22Rv1 (cell line): ENCODE measurements around the gene MEGF10.
"Not testable (repeated sequence)": the region's sequence is repeated elsewhere in the genome, so short reads cannot be mapped to it uniquely, and the experiment has no call there.

ENCODE experiments used
- H3K27ac ChIP-seq: fragments of 450-650 bp; 2 replicates; pipeline ENCODE4 v1.5.1; 2017
- ZFX ChIP-seq: fragments of 450-650 bp; IDR thresholded peaks from 2 replicates; pipeline ENCODE4 v1.6.1; 2017; ENCODE audit warnings: antibody characterized with exemption, borderline replicate concordance
- TF ChIP-seq, protein P1 (sequence below): fragments of 450-650 bp; IDR thresholded peaks from 2 replicates; pipeline ENCODE4 v1.5.1; 2017; ENCODE audit warnings: mild to moderate bottlenecking

Gene MEGF10

DNA sequence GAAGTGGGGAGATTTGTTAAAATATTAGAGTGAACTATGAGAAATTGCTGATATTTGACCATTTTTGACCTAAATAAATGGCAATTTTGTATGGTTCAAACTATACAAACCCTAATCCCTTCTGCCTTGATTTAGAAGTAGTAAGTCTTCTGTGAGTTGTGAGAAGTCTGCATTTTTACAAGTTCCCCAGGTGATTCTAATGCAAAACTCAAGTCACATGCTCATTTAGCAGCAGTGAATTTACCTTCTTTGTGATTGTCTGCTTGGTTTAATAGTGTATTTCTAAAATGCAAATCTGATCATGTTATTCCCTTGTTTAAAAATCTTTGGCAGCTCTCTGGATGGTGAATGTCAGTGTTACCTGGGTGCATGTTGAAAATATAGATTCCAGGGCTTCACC, 2.8 kb downstream of the MEGF10 start:
- TF ChIP-seq, protein P1, sequence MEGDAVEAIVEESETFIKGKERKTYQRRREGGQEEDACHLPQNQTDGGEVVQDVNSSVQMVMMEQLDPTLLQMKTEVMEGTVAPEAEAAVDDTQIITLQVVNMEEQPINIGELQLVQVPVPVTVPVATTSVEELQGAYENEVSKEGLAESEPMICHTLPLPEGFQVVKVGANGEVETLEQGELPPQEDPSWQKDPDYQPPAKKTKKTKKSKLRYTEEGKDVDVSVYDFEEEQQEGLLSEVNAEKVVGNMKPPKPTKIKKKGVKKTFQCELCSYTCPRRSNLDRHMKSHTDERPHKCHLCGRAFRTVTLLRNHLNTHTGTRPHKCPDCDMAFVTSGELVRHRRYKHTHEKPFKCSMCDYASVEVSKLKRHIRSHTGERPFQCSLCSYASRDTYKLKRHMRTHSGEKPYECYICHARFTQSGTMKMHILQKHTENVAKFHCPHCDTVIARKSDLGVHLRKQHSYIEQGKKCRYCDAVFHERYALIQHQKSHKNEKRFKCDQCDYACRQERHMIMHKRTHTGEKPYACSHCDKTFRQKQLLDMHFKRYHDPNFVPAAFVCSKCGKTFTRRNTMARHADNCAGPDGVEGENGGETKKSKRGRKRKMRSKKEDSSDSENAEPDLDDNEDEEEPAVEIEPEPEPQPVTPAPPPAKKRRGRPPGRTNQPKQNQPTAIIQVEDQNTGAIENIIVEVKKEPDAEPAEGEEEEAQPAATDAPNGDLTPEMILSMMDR = no peak
- no peak overlapping the region for H3K27ac ChIP-seq

DNA sequence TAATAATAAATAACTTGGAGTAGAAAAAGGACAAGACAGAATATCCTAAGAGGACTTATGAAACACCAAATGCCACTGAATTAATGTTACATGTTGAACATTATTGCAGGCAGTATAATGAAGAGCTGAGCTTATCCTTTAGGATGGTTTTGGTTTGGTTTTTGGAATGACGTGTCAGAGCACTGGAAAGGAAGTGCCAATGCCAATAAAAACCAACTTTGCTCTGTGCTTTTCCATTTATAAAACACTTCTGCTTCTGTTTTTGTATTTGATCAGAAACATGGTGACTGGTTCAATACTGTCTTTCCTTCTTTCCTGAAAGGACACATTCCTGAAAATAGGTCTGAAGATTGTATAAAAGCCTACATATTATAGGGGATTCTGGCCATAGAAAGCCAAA, 4.2 kb downstream of the MEGF10 start:
- TF ChIP-seq, protein P1 = no peak
- no peak for TF ChIP-seq ZFX
- no peak overlapping the region for H3K27ac ChIP-seq

DNA sequence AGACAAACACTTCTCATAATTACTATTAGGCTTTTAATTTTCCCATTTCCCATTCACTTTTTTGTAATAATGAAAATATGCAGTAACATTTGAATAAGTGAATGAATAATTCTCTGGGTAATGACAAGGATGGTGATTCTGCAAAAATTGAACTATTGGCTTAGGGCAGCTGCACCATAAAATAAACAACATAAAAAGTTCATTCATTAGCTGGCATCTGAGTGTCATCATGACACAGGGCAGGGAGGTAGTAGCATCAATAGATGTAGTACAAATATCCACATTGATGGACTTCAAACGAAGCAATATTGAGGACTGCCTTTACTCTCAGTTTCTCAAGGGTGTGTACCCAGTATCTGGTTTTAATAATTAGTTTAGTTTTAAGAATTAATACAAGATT, 4.9 kb downstream of the MEGF10 start:
- TF ChIP-seq, protein P1 = no peak
- no peak for TF ChIP-seq ZFX

DNA sequence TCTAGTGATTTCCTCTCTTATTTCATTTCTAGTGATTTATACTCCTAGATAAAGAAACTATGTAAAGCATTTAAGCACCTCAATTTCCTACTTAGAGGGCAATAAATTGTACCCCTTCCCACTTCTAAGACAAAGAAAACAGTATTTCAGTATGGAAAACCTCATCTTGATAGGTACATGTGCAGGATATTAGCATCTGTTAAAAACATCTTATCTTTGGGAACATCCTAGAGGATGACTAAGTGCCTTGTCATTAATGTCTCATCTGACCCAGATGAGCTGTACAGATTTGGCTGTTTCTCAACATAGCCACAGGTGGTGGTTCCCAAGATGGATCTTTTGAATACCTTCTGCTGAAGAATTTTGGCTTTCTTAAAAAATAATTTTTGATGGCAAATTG, 5.7 kb downstream of the MEGF10 start:
- no peak overlapping the region for H3K27ac ChIP-seq
- TF ChIP-seq, protein P1 = no peak
- TF ChIP-seq ZFX = no peak

More for the DNA sequence above, 4.9 kb downstream of the MEGF10 start:
- no peak overlapping the region for H3K27ac ChIP-seq

DNA sequence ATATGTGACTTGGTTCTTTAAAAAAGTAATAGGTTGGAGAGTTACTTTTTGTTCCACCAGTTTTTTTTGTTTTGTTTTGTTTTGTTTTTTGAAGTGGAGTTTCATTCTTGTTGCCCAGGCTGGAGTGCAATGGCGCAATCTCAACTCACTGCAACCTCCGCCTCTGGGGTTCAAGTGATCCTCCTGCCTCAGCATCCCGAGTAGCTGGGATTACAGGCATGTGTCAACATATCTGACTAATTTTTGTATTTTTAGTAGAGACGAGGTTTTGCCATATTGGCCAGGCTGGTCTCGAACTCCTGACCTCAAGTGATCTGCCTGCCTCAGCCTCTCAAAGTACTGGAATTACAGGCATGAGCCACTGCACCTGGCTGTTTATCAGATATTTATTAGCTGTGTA, 6.3 kb downstream of the MEGF10 start:
- not testable (repeated sequence) for H3K27ac ChIP-seq

DNA sequence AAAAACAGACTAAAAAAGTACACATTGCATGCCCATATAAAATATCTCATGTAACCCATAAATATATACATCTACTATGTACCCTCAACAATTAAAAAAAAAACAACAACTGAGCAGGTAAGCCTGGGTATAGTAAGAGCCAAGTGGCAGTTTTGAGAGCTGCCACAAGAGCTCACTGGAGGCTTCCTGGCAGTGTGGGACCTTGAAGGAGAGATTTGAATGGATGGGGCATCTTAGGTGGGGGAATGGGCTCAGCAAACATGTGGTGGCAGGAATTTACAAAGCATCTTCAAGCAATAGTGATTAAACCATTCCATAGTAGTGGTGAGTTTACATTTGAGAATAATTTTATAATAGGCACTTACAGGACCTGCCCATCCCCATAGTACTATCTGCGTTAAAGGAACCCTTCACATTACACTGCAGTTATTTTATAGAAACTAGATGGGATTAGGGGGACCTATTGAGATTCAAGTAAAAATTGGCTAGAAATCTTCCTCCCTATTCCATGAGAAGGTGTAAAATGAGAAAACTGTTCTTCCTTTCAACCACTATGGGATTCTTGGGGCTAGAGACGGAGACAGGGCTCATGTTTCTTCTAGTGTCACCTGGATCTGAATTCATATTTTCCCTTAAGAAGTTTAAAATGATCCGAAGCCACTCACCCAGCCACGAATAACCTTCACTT, 6.9 kb downstream of the MEGF10 start:
- TF ChIP-seq, protein P1 = no peak
- no peak for TF ChIP-seq ZFX
- H3K27ac ChIP-seq = no peak overlapping the region

DNA sequence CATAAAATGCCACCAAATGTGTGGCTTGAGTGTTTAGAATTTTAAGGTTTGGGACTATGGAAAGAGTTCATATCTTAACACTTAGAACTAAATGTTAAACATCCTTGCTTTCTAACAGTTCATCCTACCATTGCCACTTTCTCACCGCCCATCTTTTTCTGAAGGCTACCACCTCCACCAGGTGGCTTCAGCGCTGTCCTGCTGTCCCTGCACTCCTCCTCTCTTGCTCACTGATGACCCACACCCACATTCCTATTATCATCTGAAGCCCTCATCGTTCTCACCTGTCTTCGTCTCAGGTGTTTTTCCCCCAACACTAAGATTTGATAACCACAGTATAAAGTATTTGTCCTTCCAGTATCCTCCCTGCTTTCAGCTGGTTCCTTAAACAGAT, 7.4 kb downstream of the MEGF10 start:
- H3K27ac ChIP-seq = no peak overlapping the region
- no peak for TF ChIP-seq ZFX
- TF ChIP-seq, protein P1 = no peak

DNA sequence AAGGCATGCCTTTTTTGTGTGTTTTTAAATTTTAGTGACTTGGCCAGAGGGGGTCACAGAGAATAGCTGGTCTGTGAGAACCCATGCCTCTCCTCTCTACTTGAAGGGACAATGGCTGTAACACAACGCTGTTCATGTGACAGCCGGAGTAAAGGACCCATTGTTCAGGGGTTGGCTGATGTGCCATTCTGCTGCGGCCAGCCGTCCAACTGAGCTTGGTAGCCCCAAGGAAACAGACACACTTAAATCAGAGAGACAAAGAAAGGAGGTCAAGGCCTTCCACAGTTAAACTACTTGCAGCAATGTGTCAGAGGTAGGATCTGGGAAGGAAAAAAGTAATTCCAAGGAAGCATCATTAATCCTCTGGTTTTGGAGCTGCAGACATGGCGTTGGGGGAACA, 8.1 kb downstream of the MEGF10 start:
- no peak overlapping the region for H3K27ac ChIP-seq
- TF ChIP-seq, protein P1 = no peak
- no peak for TF ChIP-seq ZFX
